Endothelial cell of umbilical vein (primary cell): Measurements from ENCODE around the gene ANKS1A. TPM values are rescaled to one million over a fixed set of nuclear protein-coding genes. Genes with fewer than 3 reads are reported as not detected.
A peak's percentile ranks its signal among the peaks of the same experiment; 100 is the strongest.

Source experiments
- BruUV-seq: library from RNA; stranded (reverse); fragments of 400-500 nt; replicated peaks from 2 replicates; lab custom pipeline; 2021; lab: Mats Ljungman, UMichigan
- CTCF ChIA-PET: fragments of 300-600, 350-600 bp; sonication (Branson Sonifier 250); formaldehyde crosslinking; loops from one replicate; lab custom pipeline; 2021; ENCODE audit warnings: antibody characterized with exemption, inconsistent platforms; lab: Charles Lee
- POLR2A ChIA-PET: fragments of 300-600, 350-600 bp; sonication (Branson Sonifier 250); formaldehyde crosslinking; loops from one replicate; lab custom pipeline; 2021; ENCODE audit warnings: antibody characterized with exemption, inconsistent platforms; lab: Charles Lee
- DNase-seq: peaks from one replicate; pipeline ENCODE4 v3.0.0-alpha.2; 2011; ENCODE audit warnings: low read depth, low spot score
- FAIRE-seq: peaks from 2 replicates; lab custom pipeline; 2011; peaks lifted over from hg19 to GRCh38; lab: Jason Lieb, UNC
- H2AFZ ChIP-seq: 2 replicates; pipeline ENCODE4 v1.6.0; 2012; ENCODE audit warnings: low read depth, low read length, control low read depth, inconsistent platforms
- H3K27ac ChIP-seq: 2 replicates; pipeline ENCODE4 v1.5.1; 2011; ENCODE audit warnings: low read depth, mild to moderate bottlenecking, control low read depth, low read length, moderate library complexity; ENCODE audit not compliant: insufficient read depth
- H3K27me3 ChIP-seq, 2 experiments: 2 replicates each; pipeline versions ENCODE4 v1.6.0 to v1.6.1; 2011; ENCODE audit warnings: low read length in 2 of 2, mixed read lengths in 1 of 2; ENCODE audit not compliant: control insufficient read depth in 2 of 2, insufficient read depth in 2 of 2
- H3K36me3 ChIP-seq, 2 experiments: 2 replicates in 1 of 2; 3 replicates in 1 of 2; pipeline ENCODE4 v1.5.1; 2011; ENCODE audit warnings: low read length in 2 of 2, mild to moderate bottlenecking in 1 of 2, moderate library complexity in 1 of 2; ENCODE audit not compliant: control insufficient read depth in 2 of 2, insufficient read depth in 2 of 2; ENCODE audit errors: extremely low read depth in 1 of 2
- H3K4me1 ChIP-seq: 3 replicates; pipeline ENCODE4 v1.5.1; 2011; ENCODE audit warnings: mild to moderate bottlenecking, low read length; ENCODE audit not compliant: control insufficient read depth, insufficient read depth; ENCODE audit errors: extremely low read depth
- H3K4me2 ChIP-seq: 2 replicates; pipeline ENCODE4 v1.6.1; 2011; ENCODE audit warnings: low read length, control low read depth, mixed read lengths; ENCODE audit not compliant: insufficient read depth
- H3K4me3 ChIP-seq, 3 experiments: fragments of 200-600 bp in 1 of 3; sonication (generic), shearing (Covaris generic) in 1 of 3; replicated peaks in 1 of 3; 2 replicates each; pipeline ENCODE4 v1.5.1; 2011 to 2016; ENCODE audit warnings: control low read depth in 3 of 3, low read length in 3 of 3, mild to moderate bottlenecking in 2 of 3, inconsistent platforms in 1 of 3, low read depth in 1 of 3, moderate library complexity in 1 of 3; ENCODE audit not compliant: insufficient read depth in 1 of 3
- H3K79me2 ChIP-seq: 2 replicates; pipeline ENCODE4 v1.6.0; 2012; ENCODE audit warnings: low read length, inconsistent platforms; ENCODE audit not compliant: control insufficient read depth, insufficient read depth
- H3K9ac ChIP-seq: replicated peaks from 2 replicates; pipeline ENCODE3; 2011; ENCODE audit warnings: low read length, control low read depth; ENCODE audit not compliant: insufficient read depth; ENCODE audit errors: extremely low read depth
- H3K9me1 ChIP-seq: replicated peaks from 3 replicates; pipeline ENCODE4 v1.6.0; 2011; ENCODE audit warnings: mild to moderate bottlenecking, low read length; ENCODE audit not compliant: control insufficient read depth, insufficient read depth; ENCODE audit errors: extremely low read depth
- H3K9me3 ChIP-seq: replicated peaks from 2 replicates; pipeline ENCODE4 v1.5.1; 2012; ENCODE audit warnings: low read length, inconsistent platforms; ENCODE audit not compliant: control insufficient read depth, insufficient read depth
- H4K20me1 ChIP-seq: replicated peaks from 2 replicates; pipeline ENCODE3; 2011; ENCODE audit warnings: mild to moderate bottlenecking, low read length; ENCODE audit not compliant: control insufficient read depth, insufficient read depth; ENCODE audit errors: extremely low read depth
- EZH2 ChIP-seq: IDR thresholded peaks from 2 replicates; pipeline ENCODE4 v1.6.1; 2012; ENCODE audit warnings: borderline replicate concordance, low read depth, mild to moderate bottlenecking, moderate library complexity, low read length, inconsistent platforms; ENCODE audit not compliant: severe bottlenecking
- POLR2A ChIP-seq: IDR thresholded peaks from 2 replicates; pipeline ENCODE4 v1.6.1; 2012; ENCODE audit warnings: low read depth, mild to moderate bottlenecking, control low read depth, low read length
- dilution Hi-C: fragments of 300-500 bp; cut with MboI; formaldehyde crosslinking; loops from one replicate; pipeline ENCODE4 v1.15.0; 2019; ENCODE audit warnings: low sequenced_read_pairs; ENCODE audit not compliant: extremely low pct_ligation_motif_present
- intact Hi-C: fragments of 100-400 bp; cut with micrococcal nuclease; formaldehyde crosslinking; loops from one replicate; pipeline ENCODE4 v1.10.0; 2022
- polyA plus RNA-seq, 4 experiments: library from polyadenylated mRNA; depleted of rRNA in 3 of 4; stranded (reverse) in 3 of 4; unstranded in 1 of 4; fragments of >200 nt; gene quantifications; 2 replicates each; pipeline versions ENCODE4 v1.2.1 to v1.2.3, GENCODE V29; 2011 to 2012; ENCODE audit warnings: missing spikeins in 1 of 4
- total RNA-seq: library from RNA; stranded (reverse); gene quantifications from 2 replicates; pipeline ENCODE4 v1.2.3, GENCODE V29; 2021
- TF ChIP-seq, protein P1 (sequence below), 2 donors: IDR thresholded peaks; 1 replicate in 1 of 2; 2 replicates in 1 of 2; pipeline ENCODE4 v1.5.1; 2011; ENCODE audit warnings: low read length in 2 of 2, mild to moderate bottlenecking in 2 of 2, moderate library complexity in 2 of 2, control low read depth in 1 of 2, inconsistent platforms in 1 of 2, low read depth in 1 of 2; ENCODE audit not compliant: insufficient read depth in 1 of 2; ENCODE audit errors: extremely low read depth in 1 of 2

The ANKS1A gene
- total and polyA plus RNA-seq, 2 donors (not counting 3 experiments of a cell fraction or from before 2014, with no cell fraction given), result 8.9 to 26.1 TPM

GRCh38 chr6:34970957-34971356, 81.9 kb downstream of the ANKS1A start:
- BruUV-seq, result no TSS peak
- Histone ChIP-seq H2AFZ (no peak overlapping the region), H3K4me2 (no peak overlapping the region), H3K4me3 (no peak overlapping the region), H3K36me3 (no peaks in the 10 kb centered on the region), H3K9ac (no peak overlapping the region), H3K27me3 (no peaks in the 10 kb centered on the region), H3K9me3 (no peaks in the 10 kb centered on the region), H3K27ac (no peak overlapping the region), H4K20me1 (no peaks in the 10 kb centered on the region), H3K9me1 (no peaks in the 10 kb centered on the region), H3K4me1 (no peaks in the 10 kb centered on the region), H3K79me2 (no peaks in the 10 kb centered on the region)
- ChIA-PET POLR2A (no interaction called here), CTCF (interaction anchor here (3.0 kb wide), 1 partner anchor 16 kb away, joined by 18 read pairs; no protein-coding TSS in a partner anchor)
- dilution Hi-C loops (no loop called here), intact Hi-C loops (no loop called here)
- DNase-seq, result no peak
- FAIRE-seq, result no peak
- TF ChIP-seq POLR2A (no peak), EZH2 (no peak)

DNA sequence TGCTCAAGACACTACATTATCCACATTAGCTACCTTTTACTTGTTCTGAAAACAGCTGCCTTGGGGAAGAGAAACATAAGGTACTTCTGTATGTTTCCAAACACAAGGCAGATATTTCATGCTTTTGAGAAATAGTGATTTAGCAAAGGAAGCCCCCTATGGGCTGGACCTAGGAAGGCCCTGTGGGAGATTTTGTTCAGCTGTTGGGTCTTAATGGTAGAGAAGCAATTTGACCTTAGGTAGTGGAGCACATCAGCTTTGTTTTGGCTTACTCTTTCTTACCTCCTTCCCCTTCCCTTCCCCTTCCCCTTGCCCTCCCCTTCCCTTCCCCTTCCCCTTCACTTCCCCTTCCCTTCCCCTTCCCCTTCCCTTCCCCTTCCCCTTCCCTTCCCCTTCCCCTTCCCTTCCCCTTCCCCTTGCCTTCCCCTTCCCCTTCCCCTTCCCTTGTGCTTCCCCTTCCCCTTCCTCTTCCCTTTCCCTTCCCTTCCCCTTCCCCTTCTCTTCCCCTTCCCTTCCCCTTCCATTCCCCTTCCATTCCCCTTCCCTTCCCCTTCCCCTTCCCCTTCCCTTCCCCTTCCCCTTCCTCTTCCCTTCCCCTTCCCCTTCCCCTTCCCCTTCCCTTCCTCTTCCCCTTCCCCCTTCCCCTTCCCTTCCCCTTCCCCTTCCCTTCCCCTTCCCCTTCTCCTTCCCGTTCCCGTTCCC, 84.6 kb downstream of the ANKS1A start:
- Histone ChIP-seq H3K27me3 (no peaks in the 10 kb centered on the region), H3K79me2 (no peaks in the 10 kb centered on the region), H3K9ac (no peak overlapping the region), H2AFZ (no peak overlapping the region), H4K20me1 (no peaks in the 10 kb centered on the region), H3K4me2 (no peak overlapping the region), H3K27ac (no peak overlapping the region), H3K4me3 (no peak overlapping the region), H3K9me3 (no peaks in the 10 kb centered on the region), H3K4me1 (no peaks in the 10 kb centered on the region), H3K9me1 (no peaks in the 10 kb centered on the region), H3K36me3 (no peaks in the 10 kb centered on the region)
- intact Hi-C loops, result no loop called here
- ChIA-PET POLR2A (no interaction called here), CTCF (interaction anchor here (0.9 to 3.0 kb wide), 9 partner anchors 13 to 514 kb away, joined by 3 to 18 read pairs (median 3); partner anchors contain the start of gene TAF11)
- dilution Hi-C loops, result no loop called here
- FAIRE-seq (peak; percentile 24), DNase-seq (no peak)
- no TSS peak for BruUV-seq
- TF ChIP-seq POLR2A, result no peak
- TF ChIP-seq, protein P1, sequence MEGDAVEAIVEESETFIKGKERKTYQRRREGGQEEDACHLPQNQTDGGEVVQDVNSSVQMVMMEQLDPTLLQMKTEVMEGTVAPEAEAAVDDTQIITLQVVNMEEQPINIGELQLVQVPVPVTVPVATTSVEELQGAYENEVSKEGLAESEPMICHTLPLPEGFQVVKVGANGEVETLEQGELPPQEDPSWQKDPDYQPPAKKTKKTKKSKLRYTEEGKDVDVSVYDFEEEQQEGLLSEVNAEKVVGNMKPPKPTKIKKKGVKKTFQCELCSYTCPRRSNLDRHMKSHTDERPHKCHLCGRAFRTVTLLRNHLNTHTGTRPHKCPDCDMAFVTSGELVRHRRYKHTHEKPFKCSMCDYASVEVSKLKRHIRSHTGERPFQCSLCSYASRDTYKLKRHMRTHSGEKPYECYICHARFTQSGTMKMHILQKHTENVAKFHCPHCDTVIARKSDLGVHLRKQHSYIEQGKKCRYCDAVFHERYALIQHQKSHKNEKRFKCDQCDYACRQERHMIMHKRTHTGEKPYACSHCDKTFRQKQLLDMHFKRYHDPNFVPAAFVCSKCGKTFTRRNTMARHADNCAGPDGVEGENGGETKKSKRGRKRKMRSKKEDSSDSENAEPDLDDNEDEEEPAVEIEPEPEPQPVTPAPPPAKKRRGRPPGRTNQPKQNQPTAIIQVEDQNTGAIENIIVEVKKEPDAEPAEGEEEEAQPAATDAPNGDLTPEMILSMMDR (IDR thresholded peaks at IDR 0.05; ENCODE audit: extremely low read depth in 1 of 2, insufficient read depth in 1 of 2, low read depth in 1 of 2, low read length in 2 of 2), result peak; percentile 4 to 41
